ENCODE measurements around the gene PDCD7.

The PDCD7 gene

GRCh38 chr15:65092911-65093792 is 40.5 kb downstream of the PDCD7 start:
- in situ Hi-C loops (cut with MboI; ENCODE audit: low sequenced_read_pairs): no loop called here

GRCh38 chr15:65091946-65092770 is 41.5 kb downstream of the PDCD7 start:
- in situ Hi-C loops (cut with MboI; ENCODE audit: low sequenced_read_pairs): no loop called here

GRCh38 chr15:65089206-65089824 is 44.3 kb downstream of the PDCD7 start:
- in situ Hi-C loops (cut with MboI; ENCODE audit: low sequenced_read_pairs): no loop called here

GRCh38 chr15:65088643-65089021 is 45.0 kb downstream of the PDCD7 start:
- in situ Hi-C loops (cut with MboI; ENCODE audit: low sequenced_read_pairs): no loop called here

GRCh38 chr15:65087873-65088642 is 45.5 kb downstream of the PDCD7 start:
- in situ Hi-C loops (cut with MboI; ENCODE audit: low sequenced_read_pairs): no loop called here

- in situ Hi-C loops (cut with MboI; ENCODE audit: low sequenced_read_pairs): no loop called here
Observed at GRCh38 chr15:65087411-65087810, 46.2 kb downstream of the PDCD7 start.

GRCh38 chr15:65086680-65087111 is 46.9 kb downstream of the PDCD7 start:
- in situ Hi-C loops (cut with MboI; ENCODE audit: low sequenced_read_pairs): no loop called here

- in situ Hi-C loops (cut with MboI; ENCODE audit: low sequenced_read_pairs): no loop called here
Observed at GRCh38 chr15:65085990-65086679, 47.5 kb downstream of the PDCD7 start.

GRCh38 chr15:65085207-65085753 is 48.3 kb downstream of the PDCD7 start:
- in situ Hi-C loops (cut with MboI; ENCODE audit: low sequenced_read_pairs): no loop called here

GRCh38 chr15:65084500-65085206 is 49.0 kb downstream of the PDCD7 start:
- in situ Hi-C loops (cut with MboI; ENCODE audit: low sequenced_read_pairs): no loop called here

- in situ Hi-C loops (cut with MboI; ENCODE audit: low sequenced_read_pairs): no loop called here
Observed at GRCh38 chr15:65083262-65083701, 50.3 kb downstream of the PDCD7 start.

- in situ Hi-C loops (cut with MboI; ENCODE audit: low sequenced_read_pairs): no loop called here
Observed at GRCh38 chr15:65082303-65082953, 51.2 kb downstream of the PDCD7 start.

- in situ Hi-C loops (cut with MboI; ENCODE audit: low sequenced_read_pairs): no loop called here
Observed at GRCh38 chr15:65081758-65082157, 51.9 kb downstream of the PDCD7 start.

GRCh38 chr15:65081270-65081669 is 52.3 kb downstream of the PDCD7 start:
- in situ Hi-C loops (cut with MboI; ENCODE audit: low sequenced_read_pairs): no loop called here

- in situ Hi-C loops (cut with MboI; ENCODE audit: low sequenced_read_pairs): no loop called here
Observed at GRCh38 chr15:65079580-65079979, 54.0 kb downstream of the PDCD7 start.

- in situ Hi-C loops (cut with MboI; ENCODE audit: low sequenced_read_pairs): no loop called here
Observed at GRCh38 chr15:65077981-65078352, 55.6 kb downstream of the PDCD7 start.

- in situ Hi-C loops (cut with MboI; ENCODE audit: low sequenced_read_pairs): no loop called here
Observed at GRCh38 chr15:65077291-65077980, 56.2 kb downstream of the PDCD7 start.

Measured in hTERT RPE-1 (cell line).